ENCODE data around the gene CNTNAP5.
"Not testable (repeated sequence)": the region's sequence is repeated elsewhere in the genome, so short reads cannot be mapped to it uniquely, and the experiment has no call there.

Gene CNTNAP5

GRCh38 chr2:124333784-124334183, 308.7 kb downstream of the CNTNAP5 start:
- no peak for DNase-seq

GRCh38 chr2:124335058-124335457, 310.0 kb downstream of the CNTNAP5 start:
- DNase-seq, result no peak

GRCh38 chr2:124339709-124340108, 314.6 kb downstream of the CNTNAP5 start:
- DNase-seq, result no peak

GRCh38 chr2:124343827-124344498, 318.9 kb downstream of the CNTNAP5 start:
- no peak for DNase-seq

- DNase-seq, result no peak
These were observed 322.1 kb downstream of the CNTNAP5 start for GRCh38 chr2:124347209-124347608.

GRCh38 chr2:124353656-124354055, 328.6 kb downstream of the CNTNAP5 start:
- DNase-seq, result no peak

- no peak for DNase-seq
These were observed 329.4 kb downstream of the CNTNAP5 start for GRCh38 chr2:124354466-124354865.

GRCh38 chr2:124361966-124362365, 336.9 kb downstream of the CNTNAP5 start:
- DNase-seq, result not testable (repeated sequence)

GRCh38 chr2:124369181-124369580, 344.1 kb downstream of the CNTNAP5 start:
- DNase-seq, result no peak

GRCh38 chr2:124380221-124380749, 355.2 kb downstream of the CNTNAP5 start:
- no peak for DNase-seq

- DNase-seq, result no peak
These were observed 357.1 kb downstream of the CNTNAP5 start for GRCh38 chr2:124382067-124382618.

- no peak for DNase-seq
These were observed 370.9 kb downstream of the CNTNAP5 start for GRCh38 chr2:124395961-124396360.

GRCh38 chr2:124402274-124402673, 377.2 kb downstream of the CNTNAP5 start:
- no peak for DNase-seq

- not testable (repeated sequence) for DNase-seq
These were observed 382.9 kb downstream of the CNTNAP5 start for GRCh38 chr2:124407836-124408534.

GRCh38 chr2:124424074-124424473, 399.0 kb downstream of the CNTNAP5 start:
- DNase-seq, result no peak

GRCh38 chr2:124426122-124426521, 401.0 kb downstream of the CNTNAP5 start:
- no peak for DNase-seq

GRCh38 chr2:124426625-124427024, 401.5 kb downstream of the CNTNAP5 start:
- no peak for DNase-seq

GRCh38 chr2:124437811-124438210, 412.7 kb downstream of the CNTNAP5 start:
- DNase-seq, result no peak

GRCh38 chr2:124450481-124450880, 425.4 kb downstream of the CNTNAP5 start:
- DNase-seq, result no peak

- no peak for DNase-seq
These were observed 451.2 kb downstream of the CNTNAP5 start for GRCh38 chr2:124476291-124476690.

GRCh38 chr2:124478761-124479160, 453.7 kb downstream of the CNTNAP5 start:
- DNase-seq, result no peak

- DNase-seq, result no peak
These were observed 455.9 kb downstream of the CNTNAP5 start for GRCh38 chr2:124480958-124481357.

GRCh38 chr2:124482044-124482443, 457.0 kb downstream of the CNTNAP5 start:
- DNase-seq, result no peak

- DNase-seq, result no peak
These were observed 457.5 kb downstream of the CNTNAP5 start for GRCh38 chr2:124482551-124482950.

Data from stimulated activated CD4-positive, alpha-beta T cell treated with anti-CD3 and anti-CD28 coated beads, Interleukin-4, amount 100 ng/mL, for 1 hour (primary cell).